GM18511 (cell line): Measurements from ENCODE around the gene ATRX.
"Not testable (repeated sequence)": the region's sequence is repeated elsewhere in the genome, so short reads cannot be mapped to it uniquely, and the experiment has no call there.

ENCODE experiments used
- ATAC-seq: cut with Tn5 transposase; IDR thresholded peaks from one replicate; pipeline ENCODE4 v1.9.1; 2021; ENCODE audit warnings: mild to moderate bottlenecking, moderate library complexity; ENCODE audit not compliant: unreplicated experiment

ATRX gene

DNA sequence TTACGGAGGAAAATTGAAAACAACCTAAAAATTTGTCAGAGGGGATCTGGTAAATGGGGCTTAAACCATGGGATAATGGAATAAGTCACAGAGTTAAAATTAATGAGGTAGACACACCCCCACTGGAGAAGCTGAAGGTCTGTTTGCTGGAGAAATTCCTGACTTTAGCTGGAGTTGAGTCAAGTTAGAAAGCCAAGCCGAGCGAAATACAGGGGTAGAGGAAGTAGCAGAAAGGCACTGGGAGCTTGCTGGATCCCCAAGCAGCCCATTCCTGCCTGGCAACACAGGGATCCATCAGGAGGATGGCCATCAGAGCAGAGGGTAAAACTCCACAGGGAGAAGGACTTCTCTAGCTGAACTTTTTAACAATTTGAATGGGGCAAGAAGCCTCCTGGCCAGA lies 163.8 kb downstream of the ATRX start:
- ATAC-seq: no peak

DNA sequence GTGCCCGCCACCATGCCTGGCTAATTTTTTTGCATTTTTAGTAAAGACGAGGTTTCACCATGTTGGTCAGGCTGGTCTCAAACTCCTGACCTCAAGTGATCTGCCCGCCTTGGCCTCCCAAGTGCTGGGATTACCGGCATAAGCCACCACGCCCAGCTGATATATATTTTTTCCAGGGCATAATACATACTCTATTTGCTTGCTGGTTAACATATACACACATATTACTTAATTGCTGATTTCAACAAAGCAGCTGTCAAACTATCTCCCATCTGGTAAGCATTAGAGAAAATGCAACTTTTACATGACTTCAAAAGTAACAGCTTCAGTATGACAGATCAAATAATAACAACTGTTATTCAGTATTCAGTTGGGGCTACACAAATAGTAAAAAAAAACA lies 164.6 kb downstream of the ATRX start:
- ATAC-seq: not testable (repeated sequence)

DNA sequence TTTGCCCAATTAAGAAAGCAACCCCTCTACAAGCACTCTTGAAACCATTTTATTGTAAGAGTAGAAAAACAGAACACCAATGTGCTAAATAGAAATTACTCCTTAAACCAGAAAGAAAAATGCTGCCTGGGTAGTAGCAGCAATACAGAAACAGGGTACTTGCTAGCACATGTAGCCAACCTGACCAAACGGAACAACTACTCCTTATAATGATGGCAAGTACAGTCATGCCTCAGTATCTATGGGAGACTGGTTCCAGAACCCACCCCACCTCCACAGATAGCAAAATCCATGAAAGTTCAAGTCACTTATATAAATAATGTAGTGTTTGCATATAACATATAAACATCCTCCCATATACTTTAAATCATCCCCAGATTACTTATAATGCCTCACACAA lies 168.8 kb downstream of the ATRX start:
- ATAC-seq: no peak

DNA sequence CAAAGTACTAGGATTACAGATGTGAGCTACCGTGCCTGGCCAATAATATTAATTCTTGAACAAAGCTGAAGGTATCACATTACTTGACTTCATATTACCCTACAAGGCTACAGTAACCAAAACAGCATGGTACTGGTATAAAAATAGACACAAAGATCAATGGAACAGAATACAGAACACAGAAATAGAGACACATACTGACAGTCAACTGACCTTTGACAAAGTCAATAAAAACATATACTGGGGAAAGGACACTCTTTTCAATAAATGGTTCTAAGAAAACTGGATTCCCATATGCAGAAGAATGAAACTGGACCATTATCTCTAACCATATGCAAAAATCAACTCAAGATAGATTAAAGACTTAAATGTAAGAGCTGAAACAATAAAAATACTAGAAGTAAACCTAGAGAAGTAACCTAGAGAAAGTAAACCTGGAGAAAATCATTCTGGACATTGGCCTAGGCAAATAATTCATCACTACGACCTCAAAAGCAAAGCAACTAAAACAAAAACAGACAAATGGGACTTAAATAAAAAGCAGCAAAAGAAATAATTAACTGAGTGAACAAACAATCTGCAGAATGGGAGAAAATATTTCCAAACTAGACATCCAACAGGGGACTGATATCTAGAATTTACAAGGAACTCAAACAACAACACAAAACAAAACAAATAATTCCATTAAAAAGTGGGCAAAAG lies 182.2 kb downstream of the ATRX start:
- ATAC-seq: no peak

DNA sequence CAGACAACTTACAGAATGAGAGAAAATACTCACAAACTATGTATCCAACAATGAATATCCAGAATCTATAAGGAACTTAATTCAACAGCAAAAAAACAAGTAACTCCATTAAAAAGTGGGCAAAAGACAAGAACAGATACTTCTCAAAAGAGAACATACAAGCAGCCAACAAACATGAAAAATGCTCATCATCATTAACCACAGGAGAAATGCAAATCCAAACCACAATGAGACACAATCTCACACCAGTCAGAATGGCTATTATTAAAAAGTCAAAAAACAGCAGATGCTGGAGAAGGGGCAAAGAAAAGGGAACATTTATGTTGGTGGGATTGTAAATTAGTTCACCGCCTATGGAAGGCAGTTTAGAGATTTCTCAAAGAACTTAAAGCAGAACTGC lies 188.5 kb downstream of the ATRX start:
- no peak for ATAC-seq

DNA sequence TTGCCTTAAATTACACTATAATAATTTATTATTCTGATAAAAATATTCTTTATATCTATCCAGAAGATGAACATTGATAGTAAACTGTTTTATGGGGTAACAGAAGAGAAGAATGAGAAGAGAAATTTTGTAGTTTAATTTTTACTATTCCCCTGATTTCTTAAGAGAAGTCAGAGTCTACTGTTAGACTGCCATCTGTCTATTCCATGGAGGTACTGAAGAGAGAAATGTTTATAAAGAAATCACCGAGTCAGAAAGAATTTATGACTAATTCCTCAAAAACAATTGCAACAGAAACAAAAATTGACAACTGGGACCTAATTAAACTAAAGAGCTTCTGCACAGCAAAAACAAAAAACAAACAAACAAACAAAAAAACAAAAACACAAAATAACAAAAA lies 188.9 kb downstream of the ATRX start:
- no peak for ATAC-seq

DNA sequence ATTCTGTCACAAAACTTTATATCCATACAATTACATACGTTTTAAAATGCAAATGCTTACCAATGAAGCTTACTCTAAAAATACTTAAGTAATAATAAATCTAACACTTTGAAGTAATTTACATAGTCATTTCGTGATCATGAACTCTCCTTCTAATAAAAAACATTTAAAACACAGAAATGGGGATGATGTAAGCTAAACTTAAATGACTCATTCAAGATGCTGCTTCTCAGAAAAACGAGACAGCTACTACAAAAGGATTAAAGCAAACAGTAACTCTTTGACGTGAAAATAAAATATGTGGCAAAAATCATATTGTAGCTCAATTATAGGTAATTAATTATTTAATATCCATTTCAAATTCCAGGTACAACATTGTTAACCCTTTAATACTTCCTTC lies 190.2 kb downstream of the ATRX start:
- ATAC-seq: no peak

DNA sequence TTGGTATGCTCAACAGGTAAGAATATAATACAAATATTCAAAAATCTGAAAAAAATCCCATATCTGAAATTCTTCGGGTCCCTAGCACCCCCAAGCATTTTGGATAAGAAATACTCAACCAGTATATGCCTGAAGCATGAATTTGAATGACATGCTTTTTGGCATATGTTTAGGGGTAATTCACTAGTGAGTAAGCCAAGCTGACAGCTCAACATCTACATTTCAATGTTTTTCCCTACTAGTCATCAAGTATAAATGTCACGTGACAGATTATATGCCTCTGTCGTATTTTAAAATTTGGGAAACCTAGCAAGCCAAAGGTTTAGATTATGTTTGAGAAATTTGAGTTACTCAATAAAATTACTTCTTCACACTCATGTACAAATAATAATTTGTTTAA lies 213.7 kb downstream of the ATRX start:
- no peak for ATAC-seq

DNA sequence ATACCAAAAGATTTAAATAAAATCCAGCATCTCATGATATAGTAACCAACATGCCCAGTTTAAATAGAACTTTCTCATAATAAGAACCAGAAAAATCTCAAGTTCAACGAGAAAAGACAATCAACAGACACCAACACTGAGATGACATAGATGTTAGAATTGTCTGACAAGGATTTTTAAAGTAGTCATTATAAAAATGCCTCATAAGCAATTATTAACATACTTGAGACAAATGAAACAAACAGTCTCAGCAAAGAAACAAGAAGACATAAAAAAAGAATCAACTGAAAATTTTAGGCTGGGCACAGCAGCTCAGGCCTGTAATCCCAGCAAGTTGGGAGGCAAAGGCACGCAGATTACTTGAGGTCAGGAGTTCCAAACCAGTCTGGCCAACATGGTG lies 220.7 kb downstream of the ATRX start:
- ATAC-seq: no peak

DNA sequence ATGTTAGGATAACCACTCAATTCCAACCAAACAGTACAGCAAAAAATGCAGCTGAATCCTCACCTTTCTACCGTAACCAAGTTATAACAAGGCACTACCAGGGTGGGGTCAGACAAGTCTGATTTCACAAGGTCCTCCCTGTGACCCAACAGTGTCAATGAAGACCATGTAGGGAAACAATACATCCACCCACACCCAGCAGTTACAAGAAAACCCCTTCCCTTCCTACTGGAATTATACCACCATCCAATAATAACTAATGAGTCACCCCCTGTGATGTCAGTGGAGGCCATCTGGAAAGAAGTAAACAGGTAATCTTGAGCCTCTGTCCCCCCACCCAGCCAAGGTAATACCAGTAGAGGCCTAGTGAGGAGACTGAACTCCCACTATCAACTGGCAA lies 221.2 kb downstream of the ATRX start:
- ATAC-seq: no peak

DNA sequence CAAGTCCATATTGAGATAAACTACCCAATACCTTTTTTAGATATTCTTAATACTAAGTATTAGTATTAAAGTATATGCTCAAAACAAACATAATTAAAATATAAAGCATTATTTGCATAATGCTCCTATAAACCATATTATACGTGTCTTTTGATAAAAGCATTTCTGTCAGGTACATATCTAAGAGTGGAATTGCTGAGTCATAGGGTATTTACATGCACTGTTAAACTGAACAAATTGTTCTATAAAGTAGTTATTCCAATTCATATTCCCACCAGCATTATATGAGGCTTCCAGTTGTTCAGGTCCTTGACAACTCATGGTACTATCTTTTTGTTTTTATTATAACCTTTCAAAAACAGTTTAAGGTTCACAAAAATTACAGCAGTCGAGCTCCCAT lies 224.6 kb downstream of the ATRX start:
- ATAC-seq: no peak

DNA sequence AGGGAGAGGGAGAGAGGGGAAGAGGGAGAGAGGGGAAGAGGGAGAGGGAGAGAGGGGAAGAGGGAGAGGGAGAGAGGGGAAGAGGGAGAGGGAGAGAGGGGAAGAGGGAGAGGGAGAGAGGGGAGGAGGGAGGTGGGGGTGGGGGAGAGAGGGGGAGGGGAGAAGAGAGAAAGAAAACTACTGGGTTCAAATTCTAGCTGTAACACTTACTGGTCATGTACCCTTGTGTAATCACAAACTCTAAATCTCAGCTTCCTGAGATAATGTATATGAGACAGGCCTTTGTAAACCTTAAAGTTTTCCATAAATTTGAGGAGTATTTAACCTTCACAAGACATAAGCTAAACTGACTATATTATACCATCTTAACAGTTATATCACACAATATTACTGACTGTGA lies 229.7 kb downstream of the ATRX start:
- no peak for ATAC-seq

DNA sequence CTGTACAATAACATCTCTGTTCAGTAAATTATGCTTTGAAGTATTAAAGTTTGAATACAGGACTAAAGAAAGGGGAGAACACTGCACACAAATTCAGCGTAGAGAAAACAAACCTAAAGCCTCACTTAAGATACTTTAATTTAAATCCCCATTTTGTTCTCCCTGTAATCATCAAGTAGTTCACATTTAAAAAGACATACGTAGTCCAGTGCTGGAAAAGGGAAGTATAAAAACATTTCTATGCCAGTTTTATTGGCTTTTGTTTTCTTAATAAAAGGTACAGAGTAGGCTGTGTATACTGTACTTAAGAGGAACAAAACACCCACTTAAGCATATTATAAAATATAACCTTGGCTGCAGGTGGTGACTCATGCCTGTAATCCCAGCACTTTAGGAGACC lies 237.3 kb downstream of the ATRX start:
- no peak for ATAC-seq

DNA sequence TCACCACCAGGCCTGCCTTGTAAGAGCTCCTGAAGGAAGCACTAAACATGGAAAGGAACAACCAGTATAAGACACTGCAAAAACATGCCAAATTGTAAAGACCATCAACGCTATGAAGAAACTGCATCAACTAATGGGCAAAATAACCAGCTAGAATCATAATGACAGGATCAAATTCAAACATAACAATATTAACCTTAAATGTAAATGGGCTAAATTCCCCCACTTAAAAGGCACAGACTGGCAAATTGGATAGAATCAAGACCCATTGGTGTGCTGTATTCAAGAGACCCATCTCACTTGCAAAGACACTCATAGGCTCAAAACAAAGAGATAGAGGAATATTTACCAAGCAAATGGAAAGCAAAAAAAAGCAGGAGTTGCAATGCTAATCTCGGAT lies 246.2 kb downstream of the ATRX start:
- ATAC-seq: not testable (repeated sequence)

DNA sequence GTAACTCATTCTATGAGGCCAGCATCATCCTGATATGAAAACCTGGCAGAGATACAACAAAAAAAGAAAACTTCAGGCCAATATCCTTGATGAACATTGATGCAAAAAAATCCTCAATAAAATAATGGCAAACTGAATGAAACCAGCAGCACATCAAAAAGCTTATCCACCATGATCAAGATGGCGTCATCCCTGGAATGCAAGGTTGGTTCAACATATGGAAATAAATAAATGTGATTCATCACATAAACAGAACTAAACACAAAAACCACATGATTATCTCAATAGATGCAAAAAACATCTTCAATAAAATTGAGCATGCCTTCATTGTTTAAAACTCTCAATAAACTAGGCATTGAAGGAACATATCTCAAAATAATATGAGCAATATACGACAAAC lies 254.8 kb downstream of the ATRX start:
- not testable (repeated sequence) for ATAC-seq

DNA sequence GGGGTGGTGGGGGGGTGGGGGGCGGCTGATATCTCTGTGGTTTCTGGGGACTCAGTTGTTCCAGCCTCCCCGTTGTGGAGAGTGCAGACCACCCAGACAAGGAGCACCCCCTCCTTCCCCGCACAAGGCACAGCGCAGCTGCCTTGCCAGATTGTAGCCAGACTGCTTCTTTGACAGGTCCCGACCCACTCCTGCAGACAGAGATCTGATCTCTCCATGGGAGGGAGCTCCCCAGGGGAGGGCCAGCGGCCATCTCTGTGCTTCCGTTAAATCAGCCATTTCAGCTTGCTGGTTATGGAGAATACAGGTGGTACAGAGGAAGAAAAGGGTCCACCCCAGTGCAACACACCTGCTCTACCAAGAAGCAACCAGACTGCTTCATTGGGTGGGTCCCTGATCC lies 258.0 kb downstream of the ATRX start:
- no peak for ATAC-seq

DNA sequence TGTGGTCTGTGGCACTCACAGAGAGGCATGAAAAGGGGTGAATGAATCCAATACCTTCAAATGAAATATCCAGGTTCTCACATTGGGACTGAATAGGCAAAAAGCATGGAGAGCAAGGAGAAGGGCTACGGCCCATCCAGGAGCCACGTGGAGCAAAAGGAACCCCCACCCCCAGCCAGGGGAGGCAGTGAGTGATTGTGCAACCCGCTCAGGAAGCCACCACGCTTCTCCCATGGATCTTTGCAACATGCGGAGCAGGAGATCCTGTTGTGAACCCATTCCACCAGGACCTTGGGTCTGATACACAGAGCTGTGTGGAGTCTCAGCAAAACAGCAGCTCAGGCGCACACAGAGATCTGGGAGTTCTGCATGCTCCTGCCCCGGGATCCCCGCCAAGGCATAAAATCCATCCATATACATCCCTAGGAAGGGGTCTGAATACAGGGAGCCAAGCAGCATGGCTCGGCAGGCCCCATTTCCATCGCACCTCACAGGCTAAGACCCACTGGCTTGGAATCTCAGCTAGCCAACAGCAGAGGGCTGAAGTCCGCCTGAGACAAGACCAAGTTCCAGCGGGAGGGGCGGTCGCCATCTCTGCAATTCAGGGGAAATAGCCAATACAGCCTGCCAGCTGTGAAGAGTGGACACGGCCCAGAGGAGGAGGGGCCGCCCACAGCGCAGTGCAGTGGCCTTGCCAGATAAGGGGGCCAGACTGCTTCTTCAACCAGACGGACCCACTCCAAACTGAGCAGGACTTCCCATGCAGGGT lies 258.6 kb downstream of the ATRX start:
- ATAC-seq: no peak

DNA sequence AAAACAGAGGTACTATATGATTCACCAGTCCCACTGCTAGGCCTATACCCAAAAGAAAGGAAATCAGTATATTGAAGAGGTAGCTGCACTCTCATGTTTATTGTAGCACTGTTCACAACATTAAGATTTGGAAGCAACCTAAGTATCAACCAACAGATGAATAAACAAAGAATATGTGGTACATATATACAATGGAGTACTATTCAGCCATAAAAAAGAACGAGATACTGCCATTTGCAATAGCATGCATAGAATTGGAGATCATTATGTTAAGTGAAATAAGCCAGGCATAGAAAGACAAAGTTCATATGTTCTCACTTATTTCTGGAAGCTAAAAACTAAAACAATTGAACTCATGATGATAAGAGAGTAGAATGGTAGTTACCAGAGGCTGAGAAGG lies 266.3 kb downstream of the ATRX start:
- ATAC-seq: no peak

DNA sequence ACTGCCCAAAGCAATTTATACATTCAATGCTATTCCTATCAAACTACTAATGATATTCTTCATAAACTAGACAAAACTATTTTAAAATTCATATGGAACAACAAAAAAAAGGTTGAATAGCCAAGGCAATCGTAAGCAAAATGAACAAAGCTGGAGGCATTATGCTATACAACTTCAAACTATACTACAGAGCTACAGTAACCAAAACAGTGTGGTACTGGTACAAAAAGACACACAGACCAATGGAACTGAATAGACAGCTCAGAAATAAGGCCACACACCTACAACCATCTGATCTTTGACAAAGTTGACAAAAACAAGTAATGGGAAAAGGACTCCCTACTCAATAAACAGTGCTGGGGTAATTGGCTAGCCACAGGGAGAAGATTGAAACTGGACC lies 271.8 kb downstream of the ATRX start:
- no peak for ATAC-seq

DNA sequence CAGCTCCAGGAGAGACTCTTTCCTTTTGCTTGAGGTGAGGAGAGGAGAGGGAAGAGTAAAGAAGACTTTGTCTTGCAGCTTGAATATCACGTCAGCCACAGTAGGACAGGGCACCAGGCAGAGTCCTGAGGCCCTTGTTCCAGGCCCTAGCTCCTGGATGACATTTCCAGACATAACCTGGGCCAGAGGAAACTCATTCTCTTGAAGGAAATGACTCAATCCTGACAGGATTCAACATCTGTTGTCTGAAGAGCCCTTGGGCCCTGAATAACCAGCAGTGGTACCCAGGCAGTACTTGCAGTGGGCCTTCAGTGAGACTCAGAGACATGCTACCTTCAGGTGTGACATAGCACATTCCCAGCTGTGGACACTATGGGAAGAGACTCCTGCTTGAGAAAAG lies 276.0 kb downstream of the ATRX start:
- no peak for ATAC-seq

DNA sequence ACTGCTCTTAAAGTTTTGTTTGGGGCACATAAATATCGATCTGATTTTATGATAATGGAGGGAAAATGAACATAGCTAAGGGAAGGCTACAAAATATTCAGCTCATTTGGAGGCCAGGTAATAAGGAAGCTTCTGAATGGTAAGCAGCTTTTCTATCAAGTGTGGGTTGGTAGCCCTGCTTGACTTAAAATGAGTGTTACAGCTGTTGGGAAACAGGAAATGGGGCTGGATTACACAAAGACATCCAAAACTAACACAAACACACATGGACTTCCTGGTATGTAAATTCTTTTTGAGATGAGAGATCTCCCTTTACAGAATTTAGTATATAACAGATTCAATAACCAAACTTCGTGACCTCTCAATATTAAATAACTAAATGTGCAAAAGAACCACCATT lies 280.8 kb downstream of the ATRX start:
- no peak for ATAC-seq

DNA sequence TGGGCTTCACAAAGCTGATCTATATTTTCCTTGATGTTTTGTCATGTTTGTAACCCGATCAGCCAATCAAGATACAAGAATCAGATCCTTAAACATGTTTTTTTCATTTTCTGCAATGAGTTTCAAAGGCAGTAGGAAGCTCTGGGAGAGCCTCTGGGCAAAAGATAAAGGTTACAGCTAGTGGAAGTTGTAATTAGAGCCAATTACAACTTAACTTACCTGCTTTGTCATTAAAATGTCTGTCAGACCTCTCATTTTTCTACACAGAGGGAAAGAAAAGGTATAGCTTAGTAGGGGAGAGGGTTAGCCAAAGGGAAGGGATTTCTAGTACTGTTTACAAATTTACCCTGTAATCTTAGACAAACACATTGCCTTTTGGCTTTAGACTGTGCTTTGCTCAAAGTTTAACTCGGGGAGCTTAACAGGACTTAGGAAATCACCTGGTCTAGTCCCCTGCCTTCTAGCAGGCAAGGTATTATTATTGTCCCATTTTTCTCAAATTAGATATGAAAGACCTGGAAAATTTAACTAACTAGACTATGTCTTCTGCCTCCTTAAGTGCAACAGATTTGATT lies 283.0 kb downstream of the ATRX start:
- no peak for ATAC-seq
